GM19452 (cell line): ENCODE data around the gene RALA.
"Not testable (repeated sequence)": the region's sequence is repeated elsewhere in the genome, so short reads cannot be mapped to it uniquely, and the experiment has no call there.

Experiments
- ATAC-seq: cut with Tn5 transposase; IDR thresholded peaks from one replicate; pipeline ENCODE4 v1.9.1; 2021; ENCODE audit not compliant: unreplicated experiment

Gene RALA

DNA sequence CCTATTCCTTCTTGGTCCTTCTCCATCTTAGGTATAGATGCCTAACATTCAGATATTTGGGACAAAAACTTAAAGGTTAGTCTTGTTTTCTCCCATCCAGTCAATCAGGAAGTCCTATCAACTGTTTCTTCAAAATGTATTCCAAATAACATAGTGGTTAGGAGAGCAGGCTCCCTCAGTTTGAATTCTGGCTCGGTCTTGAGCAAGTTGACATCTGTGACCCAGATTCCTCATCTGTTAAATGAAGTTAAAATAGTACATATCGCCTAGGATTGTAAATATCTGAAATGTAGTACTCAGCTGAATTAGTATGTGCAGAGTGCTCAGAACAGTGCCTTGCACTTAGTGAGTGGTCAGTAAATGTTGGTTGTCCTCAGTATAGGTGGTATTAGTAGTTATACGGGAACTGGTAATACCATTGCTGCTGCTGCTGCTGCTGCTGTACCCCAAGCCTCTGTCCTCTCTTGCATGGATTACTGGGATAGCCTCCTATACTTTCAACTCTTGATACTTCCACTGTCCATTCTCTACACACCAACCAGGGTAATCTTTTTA is 58.6 kb downstream of the RALA start:
- no peak for ATAC-seq

GRCh38 chr7:39683216-39683845 is 60.0 kb downstream of the RALA start:
- ATAC-seq = no peak

DNA sequence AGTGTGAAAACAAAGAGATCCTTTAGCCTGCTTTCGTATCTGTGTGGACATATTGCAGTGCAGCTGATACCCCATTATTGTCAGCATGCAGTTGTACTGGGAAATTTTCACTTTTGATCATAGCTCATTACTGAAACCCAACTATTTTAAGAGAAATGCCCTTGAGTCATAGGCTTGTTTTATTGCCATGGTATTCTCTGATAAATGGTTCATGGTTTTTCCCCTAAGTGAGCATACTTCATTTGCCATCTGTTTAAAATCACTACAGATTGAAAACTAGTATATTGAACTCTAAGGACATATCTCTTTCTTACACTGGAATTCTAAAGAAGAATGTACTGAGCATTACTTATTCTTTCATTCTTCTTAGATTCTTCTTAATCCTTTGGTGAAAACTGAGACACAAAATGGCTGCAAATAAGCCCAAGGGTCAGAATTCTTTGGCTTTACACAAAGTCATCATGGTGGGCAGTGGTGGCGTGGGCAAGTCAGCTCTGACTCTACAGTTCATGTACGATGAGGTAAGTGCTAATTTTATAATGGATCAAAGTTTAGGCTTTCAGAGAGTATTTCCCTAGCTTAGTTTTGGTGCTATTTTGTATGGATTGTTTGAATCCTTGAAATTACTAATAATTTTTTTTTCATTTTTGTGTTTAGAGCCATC is 63.0 kb downstream of the RALA start:
- ATAC-seq = peak; percentile 80

GRCh38 chr7:39688611-39689480 is 65.5 kb downstream of the RALA start:
- ATAC-seq = no peak

- ATAC-seq = no peak
These were observed 68.4 kb downstream of the RALA start for GRCh38 chr7:39691821-39692220.

GRCh38 chr7:39693086-39693485 is 69.7 kb downstream of the RALA start:
- ATAC-seq = not testable (repeated sequence)

DNA sequence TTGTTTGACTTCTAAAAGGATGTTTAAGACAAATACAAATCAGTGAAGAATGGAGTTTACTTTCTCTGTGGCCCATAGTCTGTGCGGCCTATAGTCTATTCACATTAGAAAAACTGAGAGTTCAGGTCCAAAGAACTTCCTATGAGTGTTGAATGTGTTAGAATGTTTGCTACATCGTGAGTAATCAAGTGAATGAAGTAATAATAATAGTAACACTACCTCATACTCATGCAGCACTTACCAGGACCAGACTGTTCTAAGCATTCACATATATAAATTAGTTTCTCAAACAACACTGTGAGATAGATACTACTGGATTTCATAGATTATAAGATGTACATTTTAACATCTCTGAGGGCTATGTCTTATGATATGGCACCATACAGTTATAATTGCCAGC is 70.4 kb downstream of the RALA start:
- ATAC-seq = no peak

DNA sequence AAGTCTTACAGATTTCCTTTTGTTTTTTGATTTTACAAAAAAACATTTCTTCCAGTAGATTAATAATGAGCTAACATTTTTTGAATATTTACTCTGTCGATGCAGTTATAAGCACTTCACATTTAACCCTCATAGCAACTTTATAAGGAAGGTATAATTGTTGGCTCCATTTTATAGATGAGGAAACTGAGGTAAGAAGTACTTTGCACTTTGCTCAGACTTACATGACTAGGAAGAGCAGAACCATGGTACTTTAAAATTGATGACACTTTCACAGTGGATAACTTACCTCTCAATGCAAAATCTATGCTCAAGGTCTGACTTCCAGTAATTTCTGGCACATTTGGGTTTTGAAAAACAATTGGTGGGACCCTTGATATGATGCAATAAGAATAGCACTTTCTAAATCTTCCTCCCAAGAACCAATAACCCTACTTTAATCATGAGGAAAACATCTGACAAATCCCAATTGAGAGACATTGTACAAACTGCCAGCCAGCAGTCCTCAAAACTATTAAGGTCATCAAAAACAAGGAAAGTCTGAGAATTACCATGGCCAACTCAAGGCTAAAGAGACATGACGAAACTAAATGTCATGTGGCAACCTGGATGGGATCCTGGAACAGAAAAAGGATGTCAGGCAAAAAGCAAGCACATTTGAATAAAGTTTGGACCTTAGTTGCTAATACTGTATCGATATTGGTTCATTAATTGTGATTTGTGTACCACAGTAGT is 72.6 kb downstream of the RALA start:
- no peak for ATAC-seq

DNA sequence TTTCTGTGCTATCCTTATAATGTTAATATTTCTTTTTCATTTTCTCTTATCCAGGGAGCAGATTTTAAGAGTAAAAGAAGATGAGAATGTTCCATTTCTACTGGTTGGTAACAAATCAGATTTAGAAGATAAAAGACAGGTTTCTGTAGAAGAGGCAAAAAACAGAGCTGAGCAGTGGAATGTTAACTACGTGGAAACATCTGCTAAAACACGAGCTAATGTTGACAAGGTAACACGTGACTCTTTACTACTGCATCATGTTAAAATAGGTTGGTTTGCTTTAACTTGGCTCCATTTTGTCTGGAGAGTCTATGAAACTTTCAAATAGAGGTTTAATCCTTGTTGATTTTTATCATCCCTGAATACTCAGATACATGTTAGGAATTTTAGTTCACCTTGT is 73.3 kb downstream of the RALA start:
- no peak for ATAC-seq

GRCh38 chr7:39697483-39697882 is 74.1 kb downstream of the RALA start:
- no peak for ATAC-seq

- ATAC-seq = no peak
These were observed 76.8 kb downstream of the RALA start for GRCh38 chr7:39700165-39700564.

GRCh38 chr7:39700932-39701331 is 77.6 kb downstream of the RALA start:
- no peak for ATAC-seq

GRCh38 chr7:39702133-39702532 is 78.8 kb downstream of the RALA start:
- ATAC-seq = no peak

GRCh38 chr7:39703144-39703543 is 79.8 kb downstream of the RALA start:
- no peak for ATAC-seq

DNA sequence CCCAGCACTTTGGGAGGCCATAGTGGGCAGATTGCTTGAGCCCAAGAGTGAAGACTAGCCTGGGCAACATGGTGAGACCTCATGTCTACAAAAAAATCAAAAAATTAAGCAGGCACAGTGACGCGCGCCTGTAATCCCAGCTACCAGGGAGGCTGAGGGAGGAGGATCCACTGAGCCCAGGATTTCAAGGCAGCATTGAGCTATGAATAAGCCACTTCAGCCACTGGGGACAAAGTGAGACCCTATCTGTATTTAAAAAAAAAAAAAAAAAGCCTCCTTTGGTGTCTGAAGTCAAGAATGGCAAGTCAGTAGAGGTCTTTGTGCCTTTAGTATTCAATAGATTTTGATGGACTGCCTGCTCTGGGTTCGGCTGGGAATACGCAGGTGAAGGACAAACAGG is 85.7 kb downstream of the RALA start:
- no peak for ATAC-seq

- peak; percentile 69 for ATAC-seq
These were observed 86.5 kb downstream of the RALA start for GRCh38 chr7:39709768-39710311.

DNA sequence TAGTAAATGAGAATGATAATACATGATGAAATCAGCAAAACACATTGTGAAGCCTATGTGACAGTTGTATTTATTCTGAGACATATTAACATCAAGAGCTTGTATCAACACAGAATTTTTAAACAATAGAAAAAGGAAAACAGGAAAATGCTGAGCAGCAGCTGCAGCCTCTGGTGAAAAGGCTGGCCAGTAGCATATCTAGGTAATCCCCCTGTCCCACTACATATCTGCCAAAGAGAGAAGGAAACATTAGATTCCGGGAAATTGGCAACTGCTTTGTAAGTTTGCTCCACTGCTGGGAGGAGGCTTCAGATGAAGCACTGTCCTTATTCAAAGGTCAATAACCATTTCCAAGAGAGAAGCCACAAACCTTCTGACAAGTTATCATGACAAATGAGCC is 89.4 kb downstream of the RALA start:
- no peak for ATAC-seq

GRCh38 chr7:39714447-39715091 is 91.2 kb downstream of the RALA start:
- ATAC-seq = no peak

DNA sequence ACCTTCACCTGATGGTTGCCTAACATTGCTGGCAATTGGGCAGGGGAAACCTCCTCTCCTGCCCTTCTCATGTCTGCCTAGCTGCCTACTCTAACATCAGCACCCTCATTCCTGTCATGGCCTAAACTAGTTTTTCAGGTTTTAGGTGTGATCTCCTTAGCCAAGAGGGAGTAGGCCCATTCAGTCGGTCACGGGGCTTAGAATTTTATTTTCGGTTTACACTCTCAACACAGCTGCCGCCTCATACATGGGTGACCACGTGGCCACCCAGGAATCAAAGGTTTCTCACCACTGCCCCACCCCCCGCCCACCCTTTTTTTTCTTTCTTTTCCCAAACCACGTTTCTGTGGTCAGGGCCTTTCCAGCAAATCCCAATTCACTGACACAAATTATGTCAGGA is 97.2 kb downstream of the RALA start:
- no peak for ATAC-seq

GRCh38 chr7:39721345-39721744 is 98.0 kb downstream of the RALA start:
- no peak for ATAC-seq
